Uterus (tissue), 2 donors: ENCODE data around the gene SNRNP70.

Experiments
- POLR2A ChIP-seq, 2 donors: fragments of 450-650 bp; IDR thresholded peaks; one replicate each; pipeline ENCODE4 v1.6.1; 2016; ENCODE audit warnings: antibody characterized with exemption in 2 of 2, mild to moderate bottlenecking in 1 of 2, moderate library complexity in 1 of 2
- TF ChIP-seq, protein P1 (sequence below), 4 experiments: fragments of 200-600 bp in 2 of 4; fragments of 450-650 bp in 2 of 4; sonication (generic) in 2 of 4; IDR thresholded peaks; one replicate each; pipeline ENCODE4 v1.5.1; 2016 to 2019; ENCODE audit warnings: antibody characterized with exemption in 4 of 4, mild to moderate bottlenecking in 2 of 4, moderate library complexity in 1 of 4

DNA sequence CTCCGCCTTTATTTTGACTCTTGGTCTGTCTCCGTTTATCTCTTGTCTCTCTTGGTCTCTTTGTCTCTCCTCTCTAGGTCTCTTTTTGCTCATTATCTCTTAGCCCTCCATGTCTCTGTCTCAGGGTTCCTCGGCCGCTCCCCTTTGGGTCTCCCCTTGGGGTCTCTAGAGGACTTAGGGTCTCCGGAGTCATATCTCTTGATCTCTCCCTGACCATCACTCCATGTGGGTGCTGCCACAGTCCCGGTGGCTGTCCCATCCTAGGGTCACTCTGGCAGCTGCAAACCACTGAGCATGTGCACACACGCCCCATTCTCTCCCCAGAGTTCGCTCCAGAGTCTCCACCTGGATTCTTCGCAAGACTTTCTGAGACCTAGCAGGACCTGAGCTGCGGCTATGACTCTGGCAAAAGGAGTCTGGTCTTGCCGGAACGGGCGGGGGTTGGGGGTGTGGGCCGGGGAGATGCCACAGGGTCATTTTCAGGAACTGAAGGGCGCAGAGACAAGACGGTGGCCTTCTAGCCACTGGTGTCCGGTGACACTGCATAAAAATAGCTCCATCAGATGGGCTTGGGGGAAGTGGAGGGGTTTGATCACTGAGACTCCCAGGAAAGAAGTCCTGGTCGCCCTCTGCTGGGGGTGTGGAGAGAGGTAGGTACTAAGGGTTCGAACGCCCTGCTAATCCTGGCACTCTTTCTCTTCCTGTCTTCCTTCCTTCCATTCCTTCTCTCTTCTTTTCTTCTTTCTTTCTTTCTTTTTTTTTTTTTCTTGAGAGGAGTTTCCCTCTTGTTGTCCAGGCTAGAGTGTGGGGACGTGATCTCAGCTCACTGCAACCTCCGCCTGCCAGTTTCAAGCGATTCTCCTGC, 11.5 kb upstream of the SNRNP70 start:
- TF ChIP-seq, protein P1, sequence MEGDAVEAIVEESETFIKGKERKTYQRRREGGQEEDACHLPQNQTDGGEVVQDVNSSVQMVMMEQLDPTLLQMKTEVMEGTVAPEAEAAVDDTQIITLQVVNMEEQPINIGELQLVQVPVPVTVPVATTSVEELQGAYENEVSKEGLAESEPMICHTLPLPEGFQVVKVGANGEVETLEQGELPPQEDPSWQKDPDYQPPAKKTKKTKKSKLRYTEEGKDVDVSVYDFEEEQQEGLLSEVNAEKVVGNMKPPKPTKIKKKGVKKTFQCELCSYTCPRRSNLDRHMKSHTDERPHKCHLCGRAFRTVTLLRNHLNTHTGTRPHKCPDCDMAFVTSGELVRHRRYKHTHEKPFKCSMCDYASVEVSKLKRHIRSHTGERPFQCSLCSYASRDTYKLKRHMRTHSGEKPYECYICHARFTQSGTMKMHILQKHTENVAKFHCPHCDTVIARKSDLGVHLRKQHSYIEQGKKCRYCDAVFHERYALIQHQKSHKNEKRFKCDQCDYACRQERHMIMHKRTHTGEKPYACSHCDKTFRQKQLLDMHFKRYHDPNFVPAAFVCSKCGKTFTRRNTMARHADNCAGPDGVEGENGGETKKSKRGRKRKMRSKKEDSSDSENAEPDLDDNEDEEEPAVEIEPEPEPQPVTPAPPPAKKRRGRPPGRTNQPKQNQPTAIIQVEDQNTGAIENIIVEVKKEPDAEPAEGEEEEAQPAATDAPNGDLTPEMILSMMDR (IDR thresholded peaks at IDR 0.05), result no peak
- TF ChIP-seq POLR2A (IDR thresholded peaks at IDR 0.05), result no peak
